Activated CD8-positive, alpha-beta T cell treated with anti-CD3 and anti-CD28 coated beads for 36 hours (primary cell): ENCODE measurements around the gene FAM47E. TPM values are rescaled to one million over a fixed set of nuclear protein-coding genes. Genes with fewer than 3 reads are reported as not detected.

ENCODE experiments used
- ATAC-seq: fragments of 200-7000 bp; cut with Tn5 transposase; one replicate; pipeline ENCODE4 v1.10.0; 2021; ENCODE audit warnings: mild to moderate bottlenecking, moderate library complexity
- CTCF ChIA-PET: fragments of 350-600 bp; sonication (Branson Sonifier 250); formaldehyde crosslinking; loops from one replicate; lab custom pipeline; 2021; ENCODE audit warnings: antibody characterized with exemption; lab: Charles Lee
- POLR2A ChIA-PET: fragments of 350-600 bp; sonication (Branson Sonifier 250); formaldehyde crosslinking; loops from one replicate; lab custom pipeline; 2021; ENCODE audit warnings: antibody characterized with exemption; lab: Charles Lee
- DNase-seq: peaks from one replicate; pipeline ENCODE4 v3.0.0-alpha.2; 2020
- H3K27ac Mint-ChIP-seq: one replicate; pipeline ENCODE4 v1.8.0; 2021; ENCODE audit warnings: mild to moderate bottlenecking, mixed read lengths
- H3K27me3 Mint-ChIP-seq: one replicate; pipeline ENCODE4 v1.8.0; 2021; ENCODE audit warnings: mixed read lengths
- H3K36me3 Mint-ChIP-seq: one replicate; pipeline ENCODE4 v1.8.0; 2021; ENCODE audit warnings: low read depth, mixed read lengths
- H3K4me1 Mint-ChIP-seq: one replicate; pipeline ENCODE4 v1.8.0; 2021; ENCODE audit warnings: low read depth, mixed read lengths
- H3K4me3 Mint-ChIP-seq: one replicate; pipeline ENCODE4 v1.8.0; 2021; ENCODE audit warnings: mild to moderate bottlenecking, moderate library complexity, mixed read lengths
- H3K9me3 Mint-ChIP-seq: one replicate; pipeline ENCODE4 v1.8.0; 2021; ENCODE audit warnings: mixed read lengths
- intact Hi-C: fragments of 100-400 bp; cut with micrococcal nuclease; formaldehyde crosslinking; loops from one replicate; pipeline ENCODE4 v1.10.0; 2022
- total RNA-seq, 2 experiments: library from RNA; stranded (reverse); gene quantifications; one replicate each; pipeline ENCODE4 v1.2.3, GENCODE V29; 2021
- TF ChIP-seq, protein P1 (sequence below): fragments of 200-600 bp; IDR thresholded peaks from one replicate; pipeline ENCODE4 v1.8.0; 2022; ENCODE audit warnings: antibody characterized with exemption, mild to moderate bottlenecking

The FAM47E gene
- total RNA-seq, 2 experiments from 2014 or later = not detected

GRCh38 chr4:76315267-76315918 is 63.9 kb downstream of the FAM47E start:
- ATAC-seq = no peak
- DNase-seq = no peak
- intact Hi-C loops = no loop called here
- ChIA-PET POLR2A (no interaction called here), CTCF (interaction anchor here (1.2 kb wide), 2 partner anchors 11 to 62 kb away, joined by 3 read pairs; no protein-coding TSS in a partner anchor)
- TF ChIP-seq, protein P1, sequence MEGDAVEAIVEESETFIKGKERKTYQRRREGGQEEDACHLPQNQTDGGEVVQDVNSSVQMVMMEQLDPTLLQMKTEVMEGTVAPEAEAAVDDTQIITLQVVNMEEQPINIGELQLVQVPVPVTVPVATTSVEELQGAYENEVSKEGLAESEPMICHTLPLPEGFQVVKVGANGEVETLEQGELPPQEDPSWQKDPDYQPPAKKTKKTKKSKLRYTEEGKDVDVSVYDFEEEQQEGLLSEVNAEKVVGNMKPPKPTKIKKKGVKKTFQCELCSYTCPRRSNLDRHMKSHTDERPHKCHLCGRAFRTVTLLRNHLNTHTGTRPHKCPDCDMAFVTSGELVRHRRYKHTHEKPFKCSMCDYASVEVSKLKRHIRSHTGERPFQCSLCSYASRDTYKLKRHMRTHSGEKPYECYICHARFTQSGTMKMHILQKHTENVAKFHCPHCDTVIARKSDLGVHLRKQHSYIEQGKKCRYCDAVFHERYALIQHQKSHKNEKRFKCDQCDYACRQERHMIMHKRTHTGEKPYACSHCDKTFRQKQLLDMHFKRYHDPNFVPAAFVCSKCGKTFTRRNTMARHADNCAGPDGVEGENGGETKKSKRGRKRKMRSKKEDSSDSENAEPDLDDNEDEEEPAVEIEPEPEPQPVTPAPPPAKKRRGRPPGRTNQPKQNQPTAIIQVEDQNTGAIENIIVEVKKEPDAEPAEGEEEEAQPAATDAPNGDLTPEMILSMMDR = no peak
- Mint-ChIP-seq H3K27me3 (peaks cover 2% of the 10 kb centered on the region), H3K4me1 (no peaks in the 10 kb centered on the region), H3K4me3 (no peak overlapping the region), H3K9me3 (peaks cover 22% of the 10 kb centered on the region), H3K27ac (no peak overlapping the region), H3K36me3 (peaks cover 2% of the 10 kb centered on the region)

DNA sequence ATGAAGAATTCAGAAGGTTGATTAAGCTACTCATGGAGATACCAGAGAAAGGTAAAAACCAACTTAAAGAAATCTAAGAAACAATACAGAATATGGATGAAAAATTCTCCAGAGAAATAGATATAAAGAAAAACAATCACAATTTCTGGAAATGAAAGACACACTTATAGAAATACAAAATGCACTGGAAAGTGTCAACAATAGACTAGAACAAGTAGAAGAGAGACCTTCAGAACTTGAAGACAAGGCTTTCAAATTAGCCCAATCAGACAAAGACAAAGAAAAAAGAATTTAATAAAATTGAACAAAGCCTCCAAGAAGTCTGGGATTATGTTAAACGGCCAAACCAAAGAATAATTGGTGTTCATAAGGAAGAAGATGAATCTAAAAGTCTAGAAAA is 64.6 kb downstream of the FAM47E start:
- Mint-ChIP-seq H3K9me3 (peaks cover 23% of the 10 kb centered on the region), H3K36me3 (peaks cover 2% of the 10 kb centered on the region), H3K4me1 (no peaks in the 10 kb centered on the region), H3K27ac (no peak overlapping the region), H3K27me3 (peaks cover 2% of the 10 kb centered on the region), H3K4me3 (no peak overlapping the region)
- no peak for ATAC-seq
- DNase-seq = no peak
- intact Hi-C loops = no loop called here
- CTCF ChIA-PET = interaction anchor here (1.2 kb wide), 1 partner anchor 11 kb away, joined by 3 read pairs; no protein-coding TSS in a partner anchor
- TF ChIP-seq, protein P1 = no peak
- POLR2A ChIA-PET = no interaction called here

- no peak for ATAC-seq
- Mint-ChIP-seq H3K27me3 (peaks cover 2% of the 10 kb centered on the region), H3K27ac (no peak overlapping the region), H3K4me3 (no peak overlapping the region), H3K36me3 (no peaks in the 10 kb centered on the region), H3K9me3 (peaks cover 22% of the 10 kb centered on the region), H3K4me1 (no peaks in the 10 kb centered on the region)
- DNase-seq = no peak
- POLR2A ChIA-PET = no interaction called here
- CTCF ChIA-PET = interaction anchor here (1.6 kb wide), 1 partner anchor 12 kb away, joined by 4 read pairs; no protein-coding TSS in a partner anchor
- intact Hi-C loops = no loop called here
- TF ChIP-seq, protein P1 = no peak
Measured at GRCh38 chr4:76322236-76322635, 70.7 kb downstream of the FAM47E start.

DNA sequence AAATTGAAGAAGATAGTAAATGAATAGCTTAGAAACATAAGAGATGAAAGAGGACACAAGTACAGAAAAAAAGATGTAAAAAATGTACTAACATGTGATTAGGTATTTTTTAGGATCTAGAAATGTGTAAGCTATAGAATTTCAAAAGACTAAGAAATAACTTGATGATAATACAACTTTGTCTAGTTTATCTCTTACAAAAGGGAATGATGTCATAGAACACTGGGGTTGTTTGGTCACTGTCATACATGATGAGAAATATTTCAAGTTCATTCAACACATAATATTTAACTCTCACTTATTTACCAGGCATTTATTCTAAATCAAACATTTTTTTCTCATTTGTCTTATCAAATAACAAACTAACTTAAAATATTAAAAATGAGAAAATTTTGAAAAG is 73.6 kb downstream of the FAM47E start:
- DNase-seq (no peak), ATAC-seq (no peak)
- CTCF ChIA-PET = interaction anchor here (0.8 kb wide), 1 partner anchor 53 kb away, joined by 3 read pairs; no protein-coding TSS in a partner anchor
- TF ChIP-seq, protein P1 = no peak
- Mint-ChIP-seq H3K4me1 (no peaks in the 10 kb centered on the region), H3K9me3 (peaks cover 15% of the 10 kb centered on the region), H3K4me3 (no peak overlapping the region), H3K27me3 (no peaks in the 10 kb centered on the region), H3K27ac (no peak overlapping the region), H3K36me3 (no peaks in the 10 kb centered on the region)
- POLR2A ChIA-PET = no interaction called here
- intact Hi-C loops = no loop called here

- H3K27ac Mint-ChIP-seq = no peak overlapping the region
- ChIA-PET CTCF (interaction anchor here (0.9 to 1.5 kb wide), 3 partner anchors 11 to 26 kb away, joined by 3 read pairs; no protein-coding TSS in a partner anchor), POLR2A (no interaction called here)
- H3K4me3 Mint-ChIP-seq = no peak overlapping the region
- peaks cover 11% of the 10 kb centered on the region for H3K9me3 Mint-ChIP-seq
- H3K27me3 Mint-ChIP-seq = no peaks in the 10 kb centered on the region
- no peaks in the 10 kb centered on the region for H3K4me1 Mint-ChIP-seq
- no peak for DNase-seq
- TF ChIP-seq, protein P1 = no peak
- intact Hi-C loops = no loop called here
- no peak for ATAC-seq
- H3K36me3 Mint-ChIP-seq = no peaks in the 10 kb centered on the region
Measured at GRCh38 chr4:76326515-76326914, 75.0 kb downstream of the FAM47E start.
